Erythroblast (primary cell): Measurements from ENCODE around the gene ICAM2.

Source experiments
- GATA1 ChIP-seq: IDR thresholded peaks from 2 replicates; pipeline ENCODE4 v1.6.1; 2011; ENCODE audit warnings: low read depth, mild to moderate bottlenecking, control low read depth, low read length, moderate library complexity
- POLR2A ChIP-seq: IDR thresholded peaks from 2 replicates; pipeline ENCODE4 v1.6.1; 2011; ENCODE audit warnings: mild to moderate bottlenecking, low read length

- TF ChIP-seq POLR2A (no peak), GATA1 (no peak)
Measured at GRCh38 chr17:64032081-64032480, 11.6 kb upstream of the ICAM2 start.
